NCI-H446 treated with DMSO at 0.1 percent for 48 hours (cell line): Measurements from ENCODE around the gene KCNE3.

Experiments used
- DNase-seq: peaks from one replicate; lab custom pipeline; 2025; lab: John Stamatoyannopoulos, UW

The KCNE3 gene, protein sequence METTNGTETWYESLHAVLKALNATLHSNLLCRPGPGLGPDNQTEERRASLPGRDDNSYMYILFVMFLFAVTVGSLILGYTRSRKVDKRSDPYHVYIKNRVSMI

DNA sequence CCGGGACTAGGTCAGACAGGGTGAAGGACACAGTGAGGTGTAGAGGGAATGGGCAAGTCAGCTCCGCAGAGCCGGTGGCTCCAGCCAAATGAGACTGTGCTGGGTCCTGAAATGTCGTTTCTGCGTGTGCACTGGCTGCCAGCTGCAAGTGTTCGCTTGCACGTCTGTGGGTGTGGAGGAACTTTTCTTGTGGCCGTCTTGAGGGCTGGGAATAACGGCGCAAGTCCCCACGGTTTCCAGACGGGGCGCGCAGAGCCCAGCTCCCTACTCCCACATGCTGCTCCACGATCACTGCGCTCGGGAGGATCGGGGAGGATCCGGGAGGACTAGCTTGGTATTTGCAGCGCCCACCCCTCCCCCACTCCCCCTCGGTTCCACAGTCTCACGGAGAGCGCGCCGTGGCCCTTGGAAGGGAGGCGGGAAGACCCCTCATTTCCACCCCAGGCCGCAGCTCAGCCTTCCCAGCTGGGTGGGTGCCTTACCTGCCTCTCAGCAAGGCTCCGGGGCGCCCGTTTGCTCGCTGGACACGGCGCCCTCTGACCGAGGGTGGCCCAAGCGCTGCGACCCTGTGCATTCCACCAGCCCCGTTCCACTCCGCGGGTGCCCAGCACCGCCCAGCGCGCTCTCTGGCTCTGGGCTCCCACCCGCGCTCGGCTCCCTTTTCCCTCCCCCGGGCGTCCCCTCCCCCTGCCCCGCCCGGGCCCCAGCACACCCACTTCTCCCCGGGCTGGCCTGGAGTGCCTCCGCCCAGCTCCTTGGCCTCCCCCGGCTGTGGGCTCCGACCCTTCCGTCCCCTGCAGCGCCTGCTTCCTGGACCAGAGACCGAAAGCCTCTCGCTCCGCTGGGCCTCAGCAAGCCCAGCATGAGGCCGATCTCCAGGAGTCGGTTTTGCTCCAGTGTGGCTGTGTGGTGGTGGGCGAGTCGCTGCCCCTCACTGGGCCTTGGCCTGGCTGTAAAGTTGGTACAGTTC, at the start of gene KCNE3:
Gene KCNE3 (minus strand): TSS at position 634 of the 970 bp plus-strand sequence. CDS start 9,986 bp downstream, outside the sequence.
- DNase-seq = no peak

DNA sequence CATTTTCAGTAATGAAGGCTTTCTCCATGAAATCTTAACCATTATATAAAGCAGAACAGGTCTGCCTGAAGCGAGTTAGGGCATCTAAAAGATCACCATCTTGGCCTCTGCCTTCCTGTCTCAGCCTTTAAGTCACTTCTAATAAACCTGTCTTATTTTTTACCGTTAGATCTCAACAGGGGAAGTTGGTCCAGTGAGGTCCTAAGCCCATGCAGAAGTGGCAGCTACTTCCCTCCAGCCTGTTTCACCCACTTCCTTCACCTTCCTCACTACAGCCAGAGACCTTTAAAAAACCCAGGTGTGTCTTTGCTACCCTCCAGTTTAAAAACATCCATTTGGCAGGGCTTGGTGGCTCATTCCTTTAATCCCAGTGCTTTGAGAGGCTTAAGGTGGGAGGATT, 40.2 kb upstream of the KCNE3 start:
- no peak for DNase-seq

DNA sequence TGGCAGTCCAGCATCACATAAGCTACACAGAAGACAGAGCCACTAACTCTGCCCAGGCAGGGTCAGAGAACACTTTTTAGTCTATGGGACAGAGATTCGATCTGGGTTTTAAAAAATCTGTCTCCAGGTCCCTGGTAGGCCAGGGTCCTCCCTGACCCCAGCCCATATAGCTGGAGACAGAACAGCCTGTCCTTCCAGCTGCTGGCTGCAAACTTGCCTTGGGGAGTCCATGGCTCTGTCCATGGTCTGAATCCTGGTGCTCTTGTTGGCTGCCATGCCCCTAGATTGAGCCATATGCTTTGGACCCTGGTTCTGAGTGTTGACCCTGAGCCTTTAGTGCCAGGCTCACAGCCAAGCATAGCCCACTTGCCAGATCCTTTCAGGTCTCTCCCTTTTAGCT, 39.5 kb upstream of the KCNE3 start:
- no peak for DNase-seq

DNA sequence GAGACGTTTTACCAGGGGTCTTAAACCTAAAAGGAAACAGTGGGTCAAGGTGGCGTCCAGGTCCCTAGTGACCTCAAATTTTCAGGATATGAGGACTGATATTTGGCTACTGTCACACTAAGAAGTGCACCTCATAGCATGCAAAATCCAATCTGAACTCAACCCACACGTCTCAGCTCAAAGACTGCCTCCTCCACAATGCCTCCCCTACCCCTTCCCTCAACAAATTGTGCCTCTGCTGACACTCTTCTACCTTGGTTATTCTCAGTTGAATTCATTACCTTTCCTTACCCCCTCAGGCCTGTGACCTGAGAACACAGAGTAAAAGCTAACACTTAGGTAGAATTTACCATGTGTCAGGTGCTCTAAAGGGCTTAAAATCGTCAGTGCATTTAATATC, 38.6 kb upstream of the KCNE3 start:
- no peak for DNase-seq

DNA sequence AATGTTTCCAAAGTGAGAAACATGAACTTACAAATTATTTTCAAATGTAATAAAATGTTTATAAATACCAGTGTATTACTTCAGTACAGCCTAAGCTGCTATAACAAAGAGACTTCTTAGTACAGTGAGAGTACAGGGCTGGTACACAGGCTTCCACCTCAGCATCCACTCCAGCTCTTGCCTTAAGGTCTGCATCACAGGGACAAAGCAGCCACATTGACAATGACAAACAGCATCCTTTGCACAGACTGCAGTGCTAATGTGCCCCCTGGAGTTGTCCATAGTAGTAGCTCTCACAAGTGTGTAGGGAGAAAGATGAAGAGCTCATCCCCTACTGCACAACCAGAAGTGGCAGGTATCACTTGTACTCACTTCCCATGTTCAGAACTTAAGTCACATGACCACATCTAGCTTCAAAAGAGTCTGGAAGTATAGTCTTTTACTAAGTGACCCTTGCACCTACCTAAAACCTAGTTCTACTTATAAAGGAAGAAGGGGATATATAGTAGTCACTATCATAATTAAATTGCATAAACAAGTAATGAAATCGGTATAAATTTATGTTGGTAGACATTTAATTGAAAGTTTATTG, 36.8 kb upstream of the KCNE3 start:
- no peak for DNase-seq

DNA sequence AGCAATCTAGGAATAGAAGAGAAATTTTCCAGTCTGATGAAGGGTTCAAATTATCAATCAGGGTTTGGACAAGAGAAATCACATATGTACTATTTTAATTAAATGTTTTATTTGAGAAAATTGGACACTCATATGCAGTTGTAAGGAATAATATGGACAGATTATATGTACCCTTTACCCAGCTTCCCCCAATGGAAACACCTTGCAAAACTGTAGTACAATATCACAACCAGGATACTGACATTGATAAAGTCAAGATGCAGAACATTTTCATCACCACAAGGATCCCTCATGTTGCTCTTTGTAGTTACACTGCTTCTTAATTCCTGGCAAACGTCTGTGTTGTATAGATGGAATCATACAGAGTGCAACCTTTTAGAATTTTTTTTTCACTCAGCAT, 27.6 kb upstream of the KCNE3 start:
- no peak for DNase-seq

DNA sequence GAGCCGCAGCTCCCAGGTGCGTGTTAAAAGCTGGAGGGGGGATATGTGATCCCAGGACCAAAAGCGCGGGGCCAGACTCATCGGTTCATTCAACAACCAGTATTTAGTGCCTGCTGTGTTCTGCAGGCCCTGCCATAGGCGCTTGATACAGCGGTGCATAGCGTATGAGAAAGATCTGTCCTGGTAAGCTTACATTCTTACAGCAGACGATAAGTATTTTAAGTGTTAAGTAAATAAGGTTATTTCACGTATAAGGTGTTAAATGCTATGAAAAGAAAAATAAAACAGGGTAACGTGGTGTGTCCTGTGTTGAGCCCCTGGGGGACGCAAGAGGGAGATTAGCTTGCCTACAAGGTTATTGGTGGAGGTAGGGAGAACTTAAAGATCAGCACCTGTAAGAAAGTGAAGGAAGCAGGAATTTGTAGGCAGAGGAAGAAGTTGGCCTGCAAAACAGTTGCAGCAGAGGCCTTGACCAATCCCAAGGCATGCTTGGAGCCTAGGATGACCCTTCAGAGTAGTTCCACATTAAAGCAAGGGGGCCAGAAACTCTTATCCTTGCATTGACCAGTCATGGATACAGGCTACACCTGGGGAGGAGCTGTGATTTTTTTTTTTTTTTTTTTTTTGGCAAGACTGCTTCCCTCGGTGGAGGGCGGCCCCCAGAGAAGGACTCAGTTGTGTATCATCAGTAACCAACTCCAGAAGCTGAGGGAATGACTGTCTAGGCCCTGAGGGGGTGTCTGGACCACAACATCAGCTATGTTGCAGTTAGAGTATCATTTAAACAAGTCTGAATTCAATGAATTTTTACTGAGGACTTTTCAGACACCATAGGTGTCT, 26.7 kb upstream of the KCNE3 start:
- DNase-seq = no peak

DNA sequence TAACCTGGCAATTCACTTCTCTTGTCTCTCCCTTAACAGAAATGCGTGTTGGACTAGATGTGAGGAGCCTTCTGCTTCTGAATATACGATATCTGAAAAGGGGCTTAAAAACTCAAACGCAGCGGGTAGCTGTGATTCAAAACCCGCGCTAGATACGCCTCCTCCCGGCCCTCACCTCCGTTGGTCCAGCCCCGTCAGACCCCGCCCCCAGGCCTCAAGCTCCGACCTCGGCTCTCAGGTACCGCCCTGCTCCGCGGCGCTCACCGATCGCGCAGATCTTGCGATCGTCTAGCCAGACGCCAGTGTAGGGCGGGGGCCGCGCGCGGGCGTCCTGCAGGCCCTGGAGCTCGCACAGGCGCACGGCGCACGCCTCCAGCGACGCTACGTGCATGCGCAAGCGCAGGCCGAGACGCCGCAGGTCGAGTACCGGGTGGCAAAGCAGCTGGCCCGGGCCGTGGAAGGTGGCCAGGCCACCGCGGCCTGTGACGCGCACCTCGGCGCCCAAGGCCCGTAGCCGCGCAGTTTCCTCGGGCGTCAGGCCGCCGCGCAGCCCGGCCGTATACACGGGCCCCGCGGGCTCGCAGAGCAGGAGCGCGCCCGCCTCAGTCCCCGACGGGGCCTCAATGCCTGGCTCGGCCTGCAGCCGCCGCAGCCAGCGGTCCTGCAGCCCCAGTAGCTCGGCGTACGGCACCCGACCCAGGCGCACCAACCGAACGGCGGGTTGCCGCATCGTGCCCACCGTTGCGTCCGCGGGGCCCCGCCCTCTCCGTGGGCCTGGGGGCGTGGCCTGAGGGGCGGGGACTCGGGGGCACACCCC, 25.8 kb upstream of the KCNE3 start, which contains the start of gene LIPT2:
Gene LIPT2 (minus strand): TSS at position 751 of the 817 bp plus-strand sequence. CDS start 21 bp downstream, at position 730.
- peak; percentile 91 for DNase-seq

DNA sequence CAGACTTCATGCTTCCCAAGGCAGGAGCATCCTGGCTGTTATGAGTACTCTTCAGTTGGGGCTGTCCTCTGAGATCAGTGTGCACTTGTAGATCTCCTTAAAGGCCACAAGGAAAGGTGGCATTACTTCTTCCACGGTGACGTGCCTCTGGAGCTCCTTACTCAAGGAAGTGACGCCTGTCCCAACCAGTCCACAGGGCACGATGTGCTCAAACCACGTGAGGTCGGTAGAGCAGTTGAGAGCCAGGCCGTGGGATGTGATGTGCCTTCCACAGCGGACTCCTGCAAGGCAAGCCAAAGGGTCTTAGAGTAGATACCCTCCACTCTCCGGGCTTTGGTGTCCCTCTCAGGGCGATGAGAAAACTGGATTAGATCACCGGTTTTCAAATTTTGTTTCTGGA, 24.7 kb upstream of the KCNE3 start:
- DNase-seq = no peak

DNA sequence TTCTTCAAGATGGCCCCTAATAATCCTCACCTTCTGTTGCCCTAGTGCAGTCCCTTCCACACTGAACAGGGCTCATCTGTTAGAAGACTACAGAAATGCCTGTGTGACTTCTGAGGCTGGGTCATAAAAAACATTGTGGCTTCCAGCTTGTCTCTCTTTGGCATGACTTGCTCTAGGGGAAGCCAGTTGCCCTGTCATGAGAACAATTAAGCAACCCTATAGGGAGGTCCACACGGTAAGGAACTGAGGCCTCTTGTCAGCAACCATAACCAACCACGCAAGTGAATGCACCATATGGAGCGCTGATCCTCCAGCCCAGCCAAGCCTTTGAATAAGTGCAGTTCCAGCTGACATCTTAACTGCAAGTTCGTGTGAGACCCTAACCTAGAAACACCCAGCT, 23.6 kb upstream of the KCNE3 start:
- DNase-seq = no peak

DNA sequence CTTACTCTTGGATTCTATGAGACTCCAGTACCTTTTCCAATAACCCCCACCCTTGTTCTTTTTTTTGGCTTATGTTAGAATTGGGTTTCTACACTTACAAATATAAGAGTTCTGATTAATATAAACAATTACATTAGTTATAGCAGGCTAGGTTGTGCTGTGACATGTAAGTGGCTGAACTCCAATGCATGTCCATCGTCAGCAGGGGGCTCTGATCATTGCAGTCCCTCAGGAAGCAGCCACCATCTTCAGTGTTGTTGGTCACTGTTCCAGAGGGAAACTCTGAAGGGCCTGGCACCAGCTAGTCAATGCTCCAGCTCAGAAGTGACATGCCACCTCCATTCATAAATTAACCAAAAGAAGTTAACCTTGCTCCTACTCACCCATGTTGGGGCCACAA, 20.5 kb upstream of the KCNE3 start:
- no peak for DNase-seq

DNA sequence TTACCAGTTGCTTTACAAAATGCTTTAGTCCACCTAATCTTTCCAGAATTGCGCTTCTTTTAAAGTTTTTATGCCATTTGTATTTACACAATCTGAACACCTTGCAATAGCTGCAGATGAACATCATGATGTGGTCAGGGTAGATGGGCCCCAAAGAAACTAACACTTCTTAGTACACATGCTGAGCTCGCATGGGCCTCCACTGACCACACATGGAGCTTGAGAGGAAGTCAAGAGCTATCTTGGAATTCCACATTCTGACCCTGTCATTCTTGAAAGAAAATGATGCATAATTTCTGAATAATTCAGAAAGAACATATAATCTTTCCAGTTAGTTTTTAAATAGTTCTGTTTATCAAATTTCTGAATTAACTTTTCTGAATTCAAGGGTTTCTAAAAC, 18.5 kb upstream of the KCNE3 start:
- DNase-seq = no peak

DNA sequence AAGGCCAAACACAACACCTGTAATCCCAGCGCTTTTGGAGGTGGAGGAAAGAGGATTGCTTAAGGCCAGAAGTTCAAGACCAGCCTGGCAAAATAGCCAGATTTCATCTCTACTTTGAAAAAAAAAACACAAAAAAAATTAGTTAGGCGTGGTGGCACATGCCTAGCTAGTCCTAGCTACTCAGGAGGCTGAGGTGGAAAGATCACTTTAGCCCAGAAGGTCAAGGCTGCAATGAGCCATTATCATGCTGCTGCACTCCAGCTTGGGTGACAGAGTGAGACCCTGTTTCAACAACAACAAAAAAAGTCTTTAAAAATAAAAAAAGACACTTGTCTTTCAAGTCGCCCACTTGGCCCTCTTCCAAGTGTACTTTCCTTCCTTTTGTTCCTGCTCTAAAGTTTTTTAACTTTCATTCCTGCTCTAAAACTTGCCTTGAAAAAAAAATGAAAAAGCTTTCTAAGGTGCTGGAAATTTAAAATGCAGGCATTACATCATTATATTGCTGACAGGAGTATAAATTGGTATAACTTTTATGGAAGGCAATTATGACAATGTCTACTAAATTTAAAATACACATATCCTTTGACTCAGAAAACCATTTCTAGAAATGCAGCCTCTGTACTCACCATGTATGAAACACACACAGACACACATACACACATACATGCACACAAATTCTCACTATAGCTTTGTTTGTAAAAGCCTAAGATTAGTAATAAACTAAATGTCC, 13.5 kb upstream of the KCNE3 start:
- no peak for DNase-seq

DNA sequence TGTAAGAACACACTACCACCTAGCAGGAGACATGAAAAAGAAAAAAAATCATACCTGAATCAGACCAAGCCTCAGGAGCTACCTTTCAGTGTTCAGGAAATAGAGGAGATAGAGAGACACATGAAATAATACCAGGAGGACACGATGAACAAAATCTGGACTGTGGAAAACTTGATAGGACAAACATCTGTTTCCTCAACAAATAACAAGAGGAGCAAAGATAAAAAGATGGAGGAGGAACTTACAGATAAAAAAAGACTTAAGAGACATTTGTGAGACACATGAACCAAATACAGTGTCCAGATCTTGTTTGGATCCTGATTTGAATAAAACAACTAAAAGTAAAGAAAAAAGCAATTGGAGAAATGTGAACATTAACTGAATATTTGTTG, 12.4 kb upstream of the KCNE3 start:
- no peak for DNase-seq

DNA sequence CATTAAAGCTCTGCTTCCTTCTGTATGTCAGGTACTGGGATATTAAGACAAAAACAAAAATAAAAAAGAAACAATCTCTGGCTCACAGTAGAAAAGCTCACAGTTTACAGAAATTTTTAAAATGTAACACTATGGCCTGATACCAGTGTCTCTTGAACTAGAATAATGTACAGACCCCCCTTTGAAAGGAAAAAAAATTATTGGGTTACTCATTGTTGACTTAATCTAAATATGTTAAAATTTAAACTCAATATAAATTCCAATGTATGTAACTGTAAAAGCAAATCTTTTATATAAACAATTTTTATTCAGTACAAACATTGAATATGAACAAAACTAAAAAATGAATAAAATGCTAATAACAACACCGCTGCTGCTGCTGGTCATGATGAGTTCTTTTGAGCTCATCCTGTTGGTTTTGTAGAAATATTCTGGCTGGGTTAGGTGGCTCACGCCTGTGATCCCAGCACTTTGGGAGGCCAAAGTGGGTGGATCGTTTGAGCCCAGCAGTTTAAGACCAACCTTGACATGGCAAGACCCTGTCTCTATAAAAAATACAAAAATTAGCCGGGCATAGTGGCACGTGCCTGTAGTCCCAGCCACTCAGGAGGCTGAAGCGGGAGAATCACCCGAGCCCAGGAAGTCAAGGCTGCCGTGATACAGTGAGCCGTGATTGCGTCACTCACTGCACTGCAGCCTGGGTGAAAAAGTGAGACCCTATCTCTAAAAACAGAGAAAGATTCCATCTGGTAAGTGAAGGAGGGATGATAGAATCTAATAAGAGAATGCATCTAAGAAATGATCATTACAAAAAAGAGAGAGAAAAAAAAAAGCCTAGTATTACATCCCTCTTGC, 11.8 kb upstream of the KCNE3 start:
- DNase-seq = no peak

DNA sequence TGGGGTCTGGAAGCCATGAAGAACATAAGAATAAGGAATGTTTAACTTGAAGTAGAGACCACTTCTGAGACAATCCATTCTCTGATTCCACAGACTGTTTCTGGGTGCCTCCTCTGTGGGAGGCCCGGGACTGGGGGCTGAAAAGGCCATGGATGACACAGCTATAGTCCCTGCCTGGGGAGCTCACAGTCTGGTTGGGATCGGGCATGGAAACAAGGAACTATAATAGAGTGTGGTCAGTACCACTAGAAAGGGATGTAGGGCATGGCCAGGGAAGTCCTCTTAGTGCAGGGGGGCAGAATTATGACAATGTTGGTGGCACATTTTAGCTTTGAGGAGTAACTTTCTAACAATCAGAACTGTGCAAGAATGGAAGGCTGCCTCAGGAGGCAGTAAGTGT, 9.2 kb upstream of the KCNE3 start:
- no peak for DNase-seq

DNA sequence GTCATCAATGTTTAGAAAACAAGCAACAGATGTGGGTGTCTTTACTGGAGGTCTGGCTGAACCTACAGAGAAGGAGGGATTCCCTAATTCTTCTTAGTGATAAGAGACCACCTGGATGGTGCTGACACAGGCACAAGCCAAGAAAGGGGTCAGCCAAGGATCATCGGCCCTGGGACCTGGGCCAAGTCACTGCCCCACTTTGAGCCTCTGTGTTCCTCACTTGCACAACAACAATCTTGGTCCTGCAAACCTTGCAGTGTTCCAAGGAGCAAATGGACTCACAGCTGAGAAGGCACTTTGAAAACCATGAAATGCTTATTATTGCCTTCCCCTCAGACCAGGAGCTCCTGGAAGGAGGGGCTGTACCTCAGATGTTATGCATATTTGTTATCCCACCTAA, 7.0 kb upstream of the KCNE3 start:
- no peak for DNase-seq

DNA sequence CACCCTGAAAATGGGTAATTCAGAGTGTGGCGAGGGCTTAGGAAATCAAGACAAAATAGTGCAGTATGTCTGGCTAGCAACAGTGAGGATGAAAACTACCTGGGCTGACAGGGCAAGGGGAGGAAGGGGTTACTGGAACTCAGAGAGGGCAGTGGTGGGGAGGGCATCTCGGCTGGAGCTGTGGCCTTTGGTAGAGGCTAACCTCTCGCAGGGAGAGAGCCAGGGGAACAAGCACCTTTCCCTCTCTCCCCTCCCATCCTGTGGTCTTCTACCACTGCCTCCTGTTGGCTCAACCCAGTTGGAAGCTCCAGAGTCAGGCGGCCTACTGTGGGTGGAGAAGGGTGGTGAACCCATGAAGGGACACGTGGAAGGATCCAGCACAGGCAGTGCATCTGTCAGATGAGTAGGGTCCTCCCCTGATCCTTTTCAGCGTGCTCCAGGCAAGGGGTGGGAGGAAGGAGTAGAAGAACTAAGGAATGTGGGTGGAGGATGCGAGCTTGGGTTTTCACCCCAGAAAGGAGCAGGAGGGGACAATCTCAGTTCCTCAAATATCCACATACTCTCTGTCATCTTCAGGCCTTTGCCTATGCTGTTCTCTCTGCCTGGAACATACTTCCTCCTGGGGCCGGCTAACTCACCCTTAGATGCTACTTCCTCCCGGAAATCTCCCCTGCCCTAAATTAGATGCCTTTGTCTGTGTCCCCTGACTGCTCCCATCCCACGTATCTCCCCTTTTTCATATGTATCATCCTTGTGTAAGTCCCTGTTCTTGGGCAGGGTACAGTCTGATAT, 6.2 kb upstream of the KCNE3 start:
- DNase-seq = no peak
